NCI-H1417 treated with DMSO at 0.1 percent for 48 hours (cell line): ENCODE measurements around the gene GABRG3.

Experiments
- DNase-seq: peaks from one replicate; lab custom pipeline; 2025; lab: John Stamatoyannopoulos, UW

The GABRG3 gene

DNA sequence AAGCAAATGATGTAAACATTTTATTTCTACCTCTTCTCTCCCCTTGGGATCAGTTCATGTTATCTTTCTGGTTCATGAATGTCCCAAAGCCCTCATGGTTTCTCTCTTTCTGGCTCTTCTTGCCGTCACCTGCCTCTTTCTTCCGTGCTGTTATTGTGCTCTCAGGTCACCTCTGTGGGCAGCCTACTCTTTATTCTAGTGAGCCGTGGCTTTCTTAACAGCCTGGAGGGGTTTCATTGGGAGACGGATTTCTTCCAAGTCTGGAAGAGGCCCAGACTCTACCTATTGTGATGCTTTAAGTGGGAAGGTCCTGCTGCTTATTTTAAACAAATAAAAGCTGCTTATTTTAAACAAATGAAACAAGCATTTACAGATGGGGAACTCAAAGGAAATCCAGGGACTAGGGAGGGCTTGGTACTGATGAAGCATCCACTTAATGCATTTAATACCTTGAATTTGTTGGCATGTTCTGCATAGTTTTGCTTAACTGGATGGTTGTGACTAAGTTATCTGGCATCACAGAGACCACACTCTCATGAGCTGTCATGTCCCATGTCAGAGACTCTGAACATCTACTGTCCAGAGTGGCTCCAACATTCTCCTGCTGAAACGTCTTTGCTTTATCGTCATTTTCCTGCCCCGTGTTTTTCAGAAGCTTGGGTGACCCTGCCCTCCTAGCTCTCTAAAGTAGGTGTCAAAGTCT, 443.3 kb downstream of the GABRG3 start:
- DNase-seq: no peak

GRCh38 chr15:27418726-27419125, 447.7 kb downstream of the GABRG3 start:
- DNase-seq: no peak

DNA sequence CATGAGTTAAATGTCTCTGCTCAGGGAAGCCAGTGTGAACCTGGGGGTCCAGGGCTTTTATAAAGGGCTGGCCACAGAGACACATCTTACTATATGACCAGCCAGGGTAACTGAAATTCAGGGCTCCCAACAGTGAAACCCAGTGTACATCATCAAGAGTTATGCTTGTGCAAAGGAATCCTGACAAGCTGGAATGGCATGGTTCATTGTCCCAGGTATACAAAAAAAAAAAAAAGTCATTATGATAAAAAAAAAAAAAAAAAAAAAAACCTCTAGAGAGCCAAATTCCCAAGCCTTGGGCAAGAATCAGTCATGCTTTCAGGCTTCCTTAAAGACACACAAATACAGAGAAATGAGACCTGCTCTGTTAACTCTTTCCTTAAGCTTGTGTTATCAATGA, 452.0 kb downstream of the GABRG3 start:
- no peak for DNase-seq

GRCh38 chr15:27426805-27427204, 455.8 kb downstream of the GABRG3 start:
- no peak for DNase-seq

DNA sequence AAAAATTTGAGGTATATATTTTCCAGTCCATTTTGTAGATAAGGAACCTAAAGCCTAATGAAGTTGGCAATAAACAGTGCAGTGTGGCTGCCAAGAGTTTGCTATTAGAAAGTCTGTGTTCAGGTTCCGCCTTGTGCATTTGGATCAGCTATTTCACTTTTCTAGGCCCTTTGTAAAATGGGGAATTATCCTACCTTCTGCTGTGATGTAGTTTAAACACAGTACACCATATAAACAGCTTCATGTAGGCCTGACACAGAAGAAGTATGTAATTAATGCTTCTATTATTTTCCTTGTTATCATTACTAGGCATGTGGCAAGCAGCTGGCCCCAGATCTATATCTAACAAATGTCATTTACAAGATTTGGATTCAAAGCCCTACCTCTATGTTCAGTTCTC, 456.3 kb downstream of the GABRG3 start:
- no peak for DNase-seq

DNA sequence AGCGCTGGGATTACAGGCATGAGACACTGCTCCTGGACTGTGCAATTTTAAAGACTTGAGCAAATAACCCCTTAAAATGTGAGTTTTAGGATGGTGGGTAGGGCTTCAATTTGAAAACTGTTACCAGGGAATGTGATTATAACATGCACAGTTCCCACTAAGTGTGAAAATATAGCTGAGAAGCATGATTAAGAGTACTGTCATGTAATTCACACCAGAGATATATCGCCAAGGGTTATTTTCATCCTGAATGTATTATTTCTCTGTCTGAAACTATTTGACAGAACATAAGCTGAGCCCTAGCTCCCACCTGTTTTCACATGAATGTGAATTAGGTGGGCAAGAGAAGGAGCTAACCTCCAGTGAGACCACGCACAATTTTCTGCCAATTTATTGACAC, 457.2 kb downstream of the GABRG3 start:
- DNase-seq: no peak

- DNase-seq: no peak
Measured at GRCh38 chr15:27429577-27429976, 458.6 kb downstream of the GABRG3 start.

- DNase-seq: no peak
Measured at GRCh38 chr15:27433604-27434003, 462.6 kb downstream of the GABRG3 start.

DNA sequence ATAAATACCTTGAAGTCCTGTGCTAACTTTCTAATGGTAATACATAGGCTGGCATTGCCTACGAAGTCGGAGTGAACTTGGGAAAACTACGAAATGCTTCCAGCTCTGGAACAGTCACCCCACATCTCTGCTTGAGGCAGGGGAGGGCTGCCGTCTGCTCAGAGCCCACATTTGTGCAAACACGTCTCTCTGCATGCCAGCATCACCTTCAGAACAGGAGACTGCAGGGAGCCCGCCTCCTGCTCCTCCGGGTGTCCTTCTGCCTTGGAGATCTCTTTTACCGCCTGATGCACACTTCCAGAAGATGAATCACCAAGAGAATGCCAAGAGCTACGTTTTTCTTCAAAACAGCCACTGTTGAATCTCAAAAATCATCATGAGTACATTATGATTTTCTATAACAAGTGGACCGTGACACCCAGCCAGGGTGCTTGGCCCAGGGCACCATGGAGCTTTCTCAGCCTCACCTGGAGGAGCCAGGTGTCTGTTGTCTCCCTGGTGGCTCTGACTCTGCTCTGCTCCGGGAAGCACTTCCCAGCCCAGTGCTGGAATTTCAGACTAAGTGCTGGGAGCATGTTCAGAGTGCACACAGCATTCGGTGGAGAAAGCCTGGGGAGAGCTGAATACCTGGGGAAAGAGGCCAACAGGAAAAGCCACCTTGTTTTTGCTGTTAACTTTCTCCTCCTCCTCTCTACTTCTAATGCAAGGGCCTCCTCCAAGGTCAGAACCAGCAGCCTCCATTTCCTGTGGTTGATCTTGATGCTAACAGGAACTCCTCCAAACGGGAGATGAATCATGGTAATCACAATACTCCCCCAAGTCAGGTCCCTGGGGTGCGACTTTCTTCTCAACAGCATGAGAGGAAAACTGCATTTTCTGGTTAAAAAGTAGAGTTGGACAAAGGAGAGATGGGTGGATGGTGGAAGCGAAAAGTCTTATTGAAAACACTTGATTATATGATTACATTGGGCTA, 467.7 kb downstream of the GABRG3 start:
- DNase-seq: no peak

DNA sequence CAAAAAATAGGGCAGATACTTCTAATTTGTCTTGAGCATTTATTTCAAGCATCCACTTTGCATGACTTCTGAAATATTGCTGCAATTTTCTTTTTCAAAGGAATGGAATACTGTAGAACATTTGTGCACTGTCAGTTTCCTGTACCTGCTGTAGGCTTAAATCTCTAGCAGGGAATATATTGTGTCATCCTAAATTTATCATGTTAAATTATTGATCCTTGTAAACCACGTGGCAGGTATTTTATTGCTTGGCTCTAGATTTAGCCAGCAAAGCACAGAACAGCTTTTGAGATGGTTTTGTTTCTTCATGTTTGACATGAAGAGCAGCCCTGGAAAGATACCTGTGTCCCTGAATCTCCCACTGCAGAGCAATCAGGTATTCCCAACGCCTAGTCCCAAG, 470.1 kb downstream of the GABRG3 start:
- DNase-seq: no peak

- DNase-seq: no peak
Measured at GRCh38 chr15:27448234-27448633, 477.3 kb downstream of the GABRG3 start.

DNA sequence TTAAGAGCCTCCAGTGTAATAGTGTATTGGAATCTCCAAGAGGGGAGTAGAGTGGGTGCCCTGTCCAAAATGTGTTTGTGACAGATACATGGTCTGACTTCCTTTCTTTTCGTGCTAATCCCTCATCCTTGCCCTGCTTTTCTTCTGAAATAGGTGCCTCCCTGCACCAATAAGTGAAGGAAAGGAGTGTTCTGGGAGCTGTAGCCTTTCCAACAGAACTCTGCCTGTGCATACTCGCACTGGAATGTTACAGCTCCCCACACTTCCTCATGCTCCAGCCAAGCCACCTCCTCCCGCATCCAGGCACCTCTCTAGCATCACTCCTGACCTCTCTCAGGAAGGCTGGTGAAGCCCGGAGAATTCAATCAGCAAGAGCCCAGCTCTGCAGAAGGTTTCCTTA, 478.0 kb downstream of the GABRG3 start:
- DNase-seq: no peak

DNA sequence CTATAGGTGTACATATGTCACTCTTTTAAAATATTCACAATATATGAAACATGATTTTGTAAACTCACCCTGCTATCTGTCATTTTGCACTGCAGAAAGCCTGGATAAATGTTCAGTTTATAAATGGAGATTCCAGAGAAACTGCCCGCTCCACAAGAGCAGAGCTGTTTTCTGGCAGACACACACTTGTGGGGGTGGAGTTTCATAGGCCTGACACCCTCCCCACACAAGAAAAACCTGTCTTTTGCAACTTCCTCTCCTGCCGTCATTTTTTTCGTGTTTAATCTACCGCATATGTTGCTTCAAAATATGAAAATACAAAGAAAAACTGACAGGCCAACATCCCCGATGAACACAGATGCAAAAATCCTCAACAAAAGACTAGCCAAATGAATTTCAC, 479.0 kb downstream of the GABRG3 start:
- no peak for DNase-seq

DNA sequence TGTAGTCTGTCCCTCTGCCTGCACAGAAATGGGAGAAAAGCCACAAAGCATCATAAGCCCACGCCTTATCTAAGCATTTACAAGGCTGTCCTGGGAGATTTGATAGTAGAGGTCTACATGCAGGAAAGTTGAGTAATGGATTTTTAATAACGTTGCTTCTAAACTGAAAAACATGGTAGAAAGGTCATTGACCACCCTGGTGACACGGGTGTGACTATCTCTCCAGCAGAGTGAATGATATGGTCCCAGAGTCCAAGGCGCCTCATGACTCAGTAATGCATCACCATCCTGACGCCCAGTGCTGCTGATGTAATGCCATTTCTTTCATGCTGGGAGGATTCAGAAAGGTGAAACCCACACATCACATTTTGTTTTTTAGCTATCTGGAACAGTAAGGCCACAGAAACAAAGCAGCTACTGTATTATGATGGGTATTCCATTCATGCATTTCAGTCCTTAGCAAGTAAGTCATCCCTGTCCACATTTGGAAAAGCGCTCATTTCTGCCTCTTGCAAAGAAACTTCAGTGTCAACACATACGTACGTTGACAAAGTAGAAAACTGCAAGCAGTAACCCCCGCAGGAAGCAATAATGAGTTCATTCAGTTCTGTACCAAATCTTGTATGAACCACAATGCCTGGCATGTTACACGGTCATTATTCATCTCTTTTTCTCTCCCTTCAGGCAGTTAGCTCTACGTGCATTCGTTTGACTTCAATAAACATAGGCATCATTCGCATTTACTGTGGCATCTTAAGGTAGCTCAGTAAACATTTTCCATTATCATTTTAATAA, 483.5 kb downstream of the GABRG3 start:
- no peak for DNase-seq

- DNase-seq: no peak
Measured at GRCh38 chr15:27456807-27457206, 485.8 kb downstream of the GABRG3 start.

GRCh38 chr15:27457766-27458165, 486.8 kb downstream of the GABRG3 start:
- no peak for DNase-seq

DNA sequence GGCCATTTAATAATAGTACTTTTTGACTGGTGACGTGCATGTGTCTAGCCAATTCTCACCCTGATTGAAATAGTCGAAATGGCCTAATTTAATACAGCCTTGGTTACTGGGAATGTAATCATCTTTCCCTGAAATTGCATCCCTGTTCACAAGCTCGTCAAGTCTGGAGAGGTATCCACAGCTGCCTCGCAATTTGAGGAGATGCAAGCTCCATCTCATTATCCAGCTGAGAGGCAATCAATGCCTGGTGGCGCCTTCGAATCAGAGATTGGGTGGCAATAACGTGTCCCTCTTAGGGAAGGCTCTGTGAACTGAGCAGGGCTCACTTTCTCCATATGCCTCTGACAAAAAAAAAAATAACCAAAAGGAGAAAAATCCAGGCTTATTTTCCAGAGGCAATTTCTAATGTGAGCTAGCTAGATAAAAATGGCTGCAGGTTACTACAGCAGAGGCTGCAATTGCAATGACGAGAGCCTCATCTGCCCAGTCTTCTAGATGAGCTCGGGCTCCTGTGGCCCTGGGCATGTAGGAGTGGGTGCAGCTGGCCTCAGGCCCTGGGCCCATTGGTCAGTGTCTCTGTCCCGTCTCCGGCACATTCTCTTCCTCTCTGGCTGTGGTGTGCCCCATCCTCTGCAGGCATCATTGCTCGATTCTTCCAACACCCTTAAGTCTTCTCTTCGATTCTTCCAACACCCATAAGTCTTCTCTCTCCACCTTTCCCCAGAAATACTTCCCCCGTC, 487.5 kb downstream of the GABRG3 start:
- DNase-seq: no peak

GRCh38 chr15:27459836-27460235, 488.9 kb downstream of the GABRG3 start:
- no peak for DNase-seq

- no peak for DNase-seq
Measured at GRCh38 chr15:27461181-27461580, 490.2 kb downstream of the GABRG3 start.

- DNase-seq: no peak
Measured at GRCh38 chr15:27463525-27464088, 492.6 kb downstream of the GABRG3 start.

GRCh38 chr15:27464941-27465612, 494.1 kb downstream of the GABRG3 start:
- DNase-seq: no peak
